Esophagus muscularis mucosa (tissue), 4 donors: Measurements from ENCODE around the gene DACT2. TPM values are rescaled to one million over a fixed set of nuclear protein-coding genes. Genes with fewer than 3 reads are reported as not detected.

Experiments
- DNase-seq: peaks from one replicate; pipeline ENCODE4 v3.0.0-alpha.2; 2017; ENCODE audit errors: extremely low spot score
- H3K27ac ChIP-seq, 4 donors: fragments of 200-600 bp; sonication (generic); replicated peaks in 1 of 4; 1 replicate in 3 of 4; 2 replicates in 1 of 4; pipeline ENCODE4 v1.5.1; 2016 to 2019; ENCODE audit warnings: mild to moderate bottlenecking in 1 of 4
- H3K27me3 ChIP-seq, 4 donors: fragments of 200-600 bp; sonication (generic); one replicate each; pipeline versions ENCODE4 v1.5.1 to v1.6.0; 2016 to 2019
- H3K36me3 ChIP-seq, 4 donors: fragments of 200-600 bp; sonication (generic); one replicate each; pipeline ENCODE4 v1.5.1; 2016 to 2019
- H3K4me1 ChIP-seq, 4 donors: fragments of 200-600 bp; sonication (generic); one replicate each; pipeline ENCODE4 v1.5.1; 2016 to 2019
- H3K4me3 ChIP-seq, 4 donors: fragments of 200-600 bp; sonication (generic); 1 replicate in 2 of 4; 2 replicates in 2 of 4; pipeline ENCODE4 v1.5.1; 2016 to 2019; ENCODE audit warnings: mild to moderate bottlenecking in 4 of 4, moderate library complexity in 1 of 4
- H3K9me3 ChIP-seq, 4 donors: fragments of 200-600 bp; sonication (generic); 1 replicate in 3 of 4; 2 replicates in 1 of 4; pipeline ENCODE4 v1.5.1; 2016 to 2019
- EP300 ChIP-seq: sonication (generic); formaldehyde crosslinking; IDR thresholded peaks from one replicate; pipeline ENCODE4 v1.6.1; 2017; ENCODE audit warnings: antibody characterized with exemption
- POLR2A ChIP-seq: fragments of 450-650 bp; IDR thresholded peaks from one replicate; pipeline ENCODE4 v1.6.1; 2017; ENCODE audit warnings: antibody characterized with exemption, moderate library complexity, mild to moderate bottlenecking, low read depth
- POLR2AphosphoS5 ChIP-seq, 2 donors: sonication (generic); formaldehyde crosslinking; IDR thresholded peaks; one replicate each; pipeline ENCODE4 v1.6.1; 2017; ENCODE audit warnings: antibody characterized with exemption in 2 of 2
- WGBS: methylation state at CpG from one replicate; pipeline ENCODE4 v1.1.5; 2018; 5-methylcytosine and 5-hydroxymethylcytosine counted together
- intact Hi-C: fragments of 100-400 bp; cut with DNase I; formaldehyde crosslinking; loops from one replicate; pipeline ENCODE4 v1.15.1; 2023
- total RNA-seq, 4 donors: library from RNA; depleted of rRNA; stranded (reverse); fragments of >200 nt; gene quantifications; one replicate each; pipeline versions ENCODE4 v1.1.0 to v1.2.1, GENCODE V29; 2016
- TF ChIP-seq, protein P1 (sequence below), 3 experiments: fragments of 200-600 bp in 2 of 3; fragments of 450-650 bp in 1 of 3; sonication (generic) in 2 of 3; IDR thresholded peaks; one replicate each; pipeline ENCODE4 v1.5.1; 2017 to 2019; ENCODE audit warnings: antibody characterized with exemption in 3 of 3, mild to moderate bottlenecking in 2 of 3, moderate library complexity in 1 of 3

Gene DACT2
- total RNA-seq, 4 donors from 2014 or later: 0.83 to 2.5 (median 1.3) TPM

- no peak for DNase-seq
- WGBS: 78% methylated on average over 12 of the region's 12 CpGs
- Histone ChIP-seq H3K4me1 (no peaks in the 10 kb centered on the region), H3K4me3 (no peak overlapping the region), H3K9me3 (no peaks in the 10 kb centered on the region), H3K36me3 (no peaks in the 10 kb centered on the region), H3K27me3 (peaks cover 0 to 20% (median 0%) of the 10 kb centered on the region in 4 donors), H3K27ac (no peak overlapping the region)
- intact Hi-C loops: no loop called here
- no peak for TF ChIP-seq POLR2AphosphoS5 (IDR thresholded peaks at IDR 0.05)
- TF ChIP-seq, protein P1, sequence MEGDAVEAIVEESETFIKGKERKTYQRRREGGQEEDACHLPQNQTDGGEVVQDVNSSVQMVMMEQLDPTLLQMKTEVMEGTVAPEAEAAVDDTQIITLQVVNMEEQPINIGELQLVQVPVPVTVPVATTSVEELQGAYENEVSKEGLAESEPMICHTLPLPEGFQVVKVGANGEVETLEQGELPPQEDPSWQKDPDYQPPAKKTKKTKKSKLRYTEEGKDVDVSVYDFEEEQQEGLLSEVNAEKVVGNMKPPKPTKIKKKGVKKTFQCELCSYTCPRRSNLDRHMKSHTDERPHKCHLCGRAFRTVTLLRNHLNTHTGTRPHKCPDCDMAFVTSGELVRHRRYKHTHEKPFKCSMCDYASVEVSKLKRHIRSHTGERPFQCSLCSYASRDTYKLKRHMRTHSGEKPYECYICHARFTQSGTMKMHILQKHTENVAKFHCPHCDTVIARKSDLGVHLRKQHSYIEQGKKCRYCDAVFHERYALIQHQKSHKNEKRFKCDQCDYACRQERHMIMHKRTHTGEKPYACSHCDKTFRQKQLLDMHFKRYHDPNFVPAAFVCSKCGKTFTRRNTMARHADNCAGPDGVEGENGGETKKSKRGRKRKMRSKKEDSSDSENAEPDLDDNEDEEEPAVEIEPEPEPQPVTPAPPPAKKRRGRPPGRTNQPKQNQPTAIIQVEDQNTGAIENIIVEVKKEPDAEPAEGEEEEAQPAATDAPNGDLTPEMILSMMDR (IDR thresholded peaks at IDR 0.05): no peak
- TF ChIP-seq POLR2A: no peak
- no peak for TF ChIP-seq EP300
These were observed 33.5 kb downstream of the DACT2 start for GRCh38 chr6:168286116-168286515.

DNA sequence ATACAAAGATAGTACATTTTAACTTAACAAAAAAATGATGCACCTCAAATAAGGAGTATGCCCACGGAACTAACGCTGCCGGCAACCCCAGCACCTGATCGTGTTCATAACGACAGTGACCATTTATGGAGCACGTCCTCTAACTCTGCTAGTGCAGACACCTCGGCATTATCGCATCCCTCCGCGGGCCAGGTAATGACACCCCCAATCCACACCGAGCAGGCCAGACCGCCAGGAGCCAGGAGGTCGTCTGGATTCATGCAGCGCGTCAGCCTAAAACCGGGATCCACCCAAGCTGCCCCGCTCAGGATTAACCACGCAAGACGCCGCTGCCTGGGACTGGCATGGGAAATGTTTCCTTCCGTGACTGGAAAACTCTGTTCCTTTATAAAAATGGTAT lies 34.1 kb downstream of the DACT2 start:
- TF ChIP-seq, protein P1 (IDR thresholded peaks at IDR 0.05): no peak
- TF ChIP-seq POLR2A (no peak), POLR2AphosphoS5 (IDR thresholded peaks at IDR 0.05) (no peak), EP300 (no peak)
- no peak for DNase-seq
- WGBS: 91% methylated on average over 21 of the region's 21 CpGs
- Histone ChIP-seq H3K4me1 (no peaks in the 10 kb centered on the region), H3K27ac (no peak overlapping the region), H3K9me3 (no peaks in the 10 kb centered on the region), H3K36me3 (no peaks in the 10 kb centered on the region), H3K27me3 (peaks cover 0 to 26% (median 0%) of the 10 kb centered on the region in 4 donors), H3K4me3 (no peak overlapping the region)
- intact Hi-C loops: no loop called here

- Histone ChIP-seq H3K4me3 (no peak overlapping the region), H3K9me3 (no peaks in the 10 kb centered on the region), H3K4me1 (no peaks in the 10 kb centered on the region), H3K27me3 (peaks cover 0 to 29% (median 0%) of the 10 kb centered on the region in 4 donors), H3K36me3 (no peaks in the 10 kb centered on the region), H3K27ac (no peak overlapping the region)
- intact Hi-C loops: no loop called here
- WGBS: 79% methylated on average over 6 of the region's 6 CpGs
- no peak for DNase-seq
- TF ChIP-seq POLR2A (no peak), EP300 (no peak), POLR2AphosphoS5 (IDR thresholded peaks at IDR 0.05) (no peak)
- TF ChIP-seq, protein P1 (IDR thresholded peaks at IDR 0.05): no peak
These were observed 35.4 kb downstream of the DACT2 start for GRCh38 chr6:168284187-168284586.

DNA sequence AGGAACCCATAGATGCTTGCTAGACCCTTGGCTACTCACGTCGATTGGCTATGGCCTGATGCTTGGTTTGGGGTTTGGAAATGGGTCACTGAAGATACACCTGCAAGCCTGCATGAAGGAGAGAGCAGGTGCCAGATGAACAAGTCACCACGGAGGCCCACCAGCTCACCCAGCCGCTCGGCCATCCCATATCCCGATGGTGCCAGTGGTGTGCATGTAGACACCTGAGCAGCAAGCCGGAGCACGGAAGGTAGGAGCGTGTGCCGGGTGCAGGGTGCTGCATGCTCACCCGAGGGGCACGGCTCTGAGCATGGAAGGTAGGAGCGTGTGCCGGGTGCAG lies 35.9 kb downstream of the DACT2 start:
- no peaks in the 10 kb centered on the region for H3K36me3 ChIP-seq
- H3K9me3 ChIP-seq: no peaks in the 10 kb centered on the region
- H3K4me3 ChIP-seq: no peak overlapping the region
- WGBS: 93% methylated on average over 9 of the region's 14 CpGs
- no peak overlapping the region for H3K27ac ChIP-seq
- intact Hi-C loops: no loop called here
- peaks cover 0 to 33% (median 0%) of the 10 kb centered on the region in 4 donors for H3K27me3 ChIP-seq
- DNase-seq: no peak
- no peak for TF ChIP-seq POLR2AphosphoS5 (IDR thresholded peaks at IDR 0.05)
- TF ChIP-seq EP300: no peak
- TF ChIP-seq, protein P1 (IDR thresholded peaks at IDR 0.05): no peak
- no peak for TF ChIP-seq POLR2A
- no peaks in the 10 kb centered on the region for H3K4me1 ChIP-seq

DNA sequence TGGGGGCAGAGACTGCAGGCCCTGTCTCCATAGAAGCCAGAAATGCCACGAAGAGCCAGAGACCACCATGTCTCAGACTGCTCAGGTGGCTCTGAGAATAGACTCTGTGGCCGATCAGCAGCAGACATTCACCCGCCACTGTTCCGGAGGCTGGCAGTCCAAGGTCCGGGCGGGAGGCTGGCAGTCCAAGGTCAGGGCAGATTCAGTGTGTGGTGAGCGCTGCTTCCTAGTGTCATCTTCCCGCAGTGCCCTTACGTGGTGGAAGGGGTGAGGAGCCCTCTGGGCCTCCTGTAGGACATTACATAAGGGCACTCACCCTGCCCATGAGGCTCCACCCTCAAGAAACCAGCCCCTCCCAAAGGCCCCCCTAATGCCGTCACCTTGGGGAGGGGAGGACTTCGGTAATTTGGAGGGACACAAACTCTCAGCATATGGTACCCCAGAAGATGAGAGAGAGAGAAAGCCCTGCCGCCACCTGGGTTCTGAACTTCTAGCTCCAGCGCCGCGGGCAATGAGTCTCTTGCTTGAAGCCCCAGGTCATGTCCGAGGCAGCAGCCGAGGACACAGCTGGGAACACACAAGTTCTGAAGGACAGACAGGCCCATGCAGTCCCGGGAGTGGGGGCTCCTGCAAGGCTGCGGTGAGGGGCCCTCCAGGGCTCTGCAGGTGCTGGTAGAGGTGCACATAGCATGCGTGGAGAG lies 36.4 kb downstream of the DACT2 start:
- DNase-seq: no peak
- Histone ChIP-seq H3K27ac (no peak overlapping the region), H3K36me3 (no peaks in the 10 kb centered on the region), H3K9me3 (no peaks in the 10 kb centered on the region), H3K27me3 (peaks cover 0 to 38% (median 0%) of the 10 kb centered on the region in 4 donors), H3K4me3 (no peak overlapping the region), H3K4me1 (no peaks in the 10 kb centered on the region)
- WGBS: 94% methylated on average over 17 of the region's 20 CpGs
- TF ChIP-seq POLR2A: no peak
- no peak for TF ChIP-seq EP300
- no peak for TF ChIP-seq POLR2AphosphoS5 (IDR thresholded peaks at IDR 0.05)
- TF ChIP-seq, protein P1 (IDR thresholded peaks at IDR 0.05): no peak
- intact Hi-C loops: no loop called here
